Limb (tissue), 2 donors: ENCODE data around the gene ZNF609.

Experiments
- DNase-seq, 2 donors: peaks; one replicate each; pipeline ENCODE4 v3.0.0-alpha.2; 2016; ENCODE audit errors: extremely low spot score in 2 of 2

ZNF609 gene

DNA sequence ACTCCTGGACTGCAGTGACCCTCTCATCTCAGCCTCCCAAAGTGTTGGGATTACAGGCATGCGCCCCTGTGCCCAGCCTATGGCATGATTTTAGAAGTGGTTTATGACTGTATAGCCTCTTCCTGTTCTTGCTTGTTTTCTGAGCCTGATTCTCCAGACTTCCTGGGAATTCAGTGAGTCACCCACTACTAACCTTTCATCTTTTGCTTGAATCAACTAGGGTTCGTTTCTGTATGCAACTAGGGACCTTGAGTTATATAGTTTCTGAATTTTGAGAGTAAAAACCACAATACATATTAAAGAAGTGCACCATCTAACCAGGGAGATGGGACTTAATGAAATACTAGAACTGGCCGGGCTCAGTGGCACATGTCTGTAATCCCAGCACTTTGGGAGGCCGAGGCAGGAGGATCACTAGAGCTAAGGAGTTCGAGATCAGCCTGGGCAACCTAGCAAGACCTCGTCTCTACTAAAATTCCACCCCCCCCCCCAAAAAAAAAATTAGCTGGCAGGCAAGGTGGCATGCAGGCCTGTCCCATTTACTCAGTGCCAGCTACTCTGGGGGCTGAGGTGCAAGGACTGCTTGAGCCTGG lies 76.0 kb downstream of the ZNF609 start:
- no peak for DNase-seq

DNA sequence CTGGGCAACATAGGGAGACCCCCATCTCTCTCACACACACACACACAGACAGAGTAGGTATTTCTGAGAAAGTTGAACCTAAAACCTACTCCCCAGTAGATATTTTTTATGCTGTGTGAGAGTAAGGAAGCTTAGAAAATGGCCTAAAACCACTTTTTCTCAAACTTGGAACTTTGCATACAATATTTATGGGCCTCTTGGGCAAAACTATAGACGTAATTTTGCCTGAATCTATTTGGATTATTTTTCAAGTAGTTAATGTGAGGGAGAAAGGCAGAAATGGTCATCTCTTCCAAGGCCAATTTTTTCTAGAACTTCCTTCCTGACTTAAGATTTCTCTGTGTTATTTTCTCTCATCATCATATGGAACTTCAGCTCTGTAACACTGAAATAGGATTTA lies 81.7 kb downstream of the ZNF609 start:
- DNase-seq = no peak

DNA sequence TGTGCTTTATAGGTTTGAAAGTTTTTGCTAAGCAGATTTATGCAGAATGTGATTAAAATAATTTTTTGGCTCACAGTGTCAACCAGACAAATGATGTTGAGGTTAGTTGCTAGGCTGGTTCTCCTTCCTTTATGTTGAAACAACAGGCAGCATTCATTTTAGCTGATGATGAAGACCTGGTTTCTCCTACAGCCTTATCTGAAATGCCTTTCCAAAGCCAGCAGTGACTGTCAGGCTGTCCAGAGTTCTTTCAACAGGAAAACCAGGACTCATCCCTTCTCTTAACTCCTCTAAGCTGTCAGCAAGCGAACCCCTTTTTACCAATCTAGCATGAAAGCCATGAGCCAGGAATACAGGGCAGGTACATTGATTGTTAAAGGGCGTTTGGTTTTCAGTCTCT lies 84.1 kb downstream of the ZNF609 start:
- no peak for DNase-seq

DNA sequence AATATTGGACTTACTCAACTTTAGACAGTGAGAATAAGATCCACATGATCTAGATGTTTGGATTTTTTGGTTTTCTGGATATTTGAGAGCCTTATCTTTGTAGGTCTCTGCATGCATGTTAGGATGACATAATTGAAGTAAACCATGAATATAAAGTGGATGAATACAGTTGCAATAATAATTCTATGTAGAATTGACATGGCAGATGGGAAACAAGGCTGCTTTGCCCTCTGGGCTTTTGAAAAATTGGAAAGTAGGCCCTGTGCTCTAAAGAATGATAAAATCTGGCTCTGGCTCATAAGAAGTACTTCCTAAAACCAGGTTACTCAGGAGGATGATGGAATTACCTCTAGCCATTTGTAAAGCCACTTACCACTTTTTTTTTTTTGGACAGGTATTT lies 86.9 kb downstream of the ZNF609 start:
- no peak for DNase-seq

DNA sequence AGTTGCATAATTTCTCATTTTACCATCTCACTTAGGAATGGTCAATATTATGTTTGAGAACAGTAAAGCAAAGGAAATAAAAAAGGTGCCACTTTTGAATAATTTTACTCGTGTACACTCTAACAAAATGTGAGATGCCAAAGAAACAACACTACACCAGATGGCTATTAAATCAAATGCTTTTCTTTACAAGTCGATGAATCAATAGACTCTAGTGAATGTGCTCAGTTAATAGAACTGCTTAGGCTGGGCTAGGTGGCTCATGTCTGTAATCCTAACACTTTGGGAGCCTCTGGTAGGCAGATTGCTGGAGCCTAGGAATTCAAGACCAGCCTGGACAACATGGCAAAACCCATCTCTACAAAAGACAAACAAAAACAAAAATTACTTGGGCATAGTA lies 87.9 kb downstream of the ZNF609 start:
- DNase-seq = no peak

DNA sequence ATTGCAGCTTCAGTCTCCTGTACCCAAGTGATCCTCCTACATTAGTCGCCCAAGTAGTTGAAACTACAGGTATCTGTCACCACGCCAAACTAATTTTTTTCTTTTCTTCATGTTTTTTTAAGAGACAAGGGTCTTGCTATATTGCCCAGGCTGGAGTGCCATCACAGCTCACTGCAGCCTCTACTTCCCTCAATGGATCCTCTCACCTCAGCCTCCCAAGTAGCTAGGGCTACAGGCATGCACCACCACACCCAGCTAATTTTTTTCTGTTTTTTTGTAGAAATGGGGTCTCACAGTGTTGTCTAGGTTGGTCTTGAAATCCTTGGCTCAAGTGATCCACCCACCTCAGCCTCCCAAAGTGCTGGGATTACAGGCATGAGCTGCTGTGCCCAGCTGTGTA lies 89.5 kb downstream of the ZNF609 start:
- DNase-seq = no peak

DNA sequence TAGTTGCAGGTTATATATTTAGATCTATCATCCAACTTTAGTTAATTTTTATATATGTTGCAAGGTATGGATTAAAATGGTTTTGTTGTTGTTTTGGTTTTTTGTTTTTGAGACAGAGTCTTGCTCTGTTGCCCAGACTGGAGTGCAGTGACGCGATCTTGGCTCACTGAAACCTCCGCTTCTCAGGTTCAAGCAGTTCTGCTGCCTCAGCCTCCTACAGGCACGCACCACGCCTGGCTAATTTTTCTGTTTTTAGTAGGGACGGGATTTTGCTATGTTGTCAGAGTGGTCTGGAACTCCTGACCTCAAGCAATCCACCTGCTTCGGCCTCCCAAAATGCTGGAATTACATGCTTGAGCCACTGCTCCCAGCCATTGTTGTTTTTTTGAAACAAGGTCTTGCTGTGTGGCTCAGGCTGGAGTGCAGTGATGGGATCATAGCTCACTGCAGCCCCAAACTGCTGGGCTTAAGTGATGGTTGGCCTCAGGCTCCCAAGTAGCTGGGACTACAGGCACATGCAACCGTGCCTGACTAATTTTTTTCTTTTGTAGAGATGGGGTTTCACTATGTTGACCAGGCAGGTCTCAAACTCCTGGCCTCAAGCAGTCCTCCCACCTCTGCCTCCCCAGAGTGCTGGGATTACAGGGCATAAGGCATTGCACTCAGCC lies 92.0 kb downstream of the ZNF609 start:
- no peak for DNase-seq

DNA sequence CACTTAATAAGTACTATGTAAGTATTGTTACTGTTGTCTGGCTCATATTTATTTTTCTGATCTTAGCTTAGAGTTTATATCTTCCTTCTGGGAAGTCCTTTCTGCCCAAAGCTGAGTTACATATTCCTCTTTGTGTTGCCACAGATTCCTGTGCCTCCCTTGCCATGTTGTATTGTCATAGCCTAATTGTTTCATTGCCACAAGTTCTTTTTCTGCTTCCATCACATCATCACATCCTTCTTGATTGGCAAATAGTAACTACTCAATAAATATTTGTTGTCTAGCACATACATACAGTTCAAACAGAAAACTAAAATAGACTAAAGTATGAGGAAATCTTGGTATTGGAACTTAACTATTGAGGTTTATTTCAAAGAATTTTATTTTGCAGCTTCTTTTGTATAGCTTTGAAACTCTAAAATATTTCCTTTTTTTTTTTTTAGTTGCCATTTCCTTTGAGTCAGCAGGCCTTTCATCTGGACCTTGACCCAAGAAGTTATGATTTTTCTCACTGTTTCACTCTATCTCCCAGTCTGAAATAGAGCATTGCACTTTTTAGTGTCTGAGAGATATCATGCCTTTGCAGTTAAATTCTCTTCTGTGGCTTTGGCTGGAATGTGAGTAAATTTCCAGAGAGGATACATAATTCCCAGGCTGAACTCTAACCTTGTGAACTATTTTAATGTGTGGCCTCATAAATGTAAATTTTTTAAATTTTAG lies 98.2 kb downstream of the ZNF609 start:
- DNase-seq = no peak

DNA sequence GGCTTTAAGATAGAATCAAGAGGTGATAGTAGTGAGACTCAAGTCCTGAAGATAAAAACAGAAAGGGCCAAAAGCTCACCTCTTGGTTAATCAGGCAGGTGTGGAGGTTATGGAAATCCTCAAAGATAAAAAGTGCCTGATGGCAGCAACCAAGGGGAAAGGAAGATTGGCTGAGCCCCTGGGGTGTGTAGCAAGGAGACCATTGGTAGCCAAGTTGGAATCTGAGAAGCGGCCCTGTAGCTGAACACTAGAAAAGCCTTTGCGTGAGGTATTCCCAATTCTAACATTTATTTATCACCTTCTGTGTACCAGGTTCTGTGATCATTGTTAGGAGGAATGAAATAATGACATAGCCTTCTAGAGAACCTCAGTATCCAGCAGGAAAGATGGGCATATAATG lies 98.9 kb downstream of the ZNF609 start:
- no peak for DNase-seq

DNA sequence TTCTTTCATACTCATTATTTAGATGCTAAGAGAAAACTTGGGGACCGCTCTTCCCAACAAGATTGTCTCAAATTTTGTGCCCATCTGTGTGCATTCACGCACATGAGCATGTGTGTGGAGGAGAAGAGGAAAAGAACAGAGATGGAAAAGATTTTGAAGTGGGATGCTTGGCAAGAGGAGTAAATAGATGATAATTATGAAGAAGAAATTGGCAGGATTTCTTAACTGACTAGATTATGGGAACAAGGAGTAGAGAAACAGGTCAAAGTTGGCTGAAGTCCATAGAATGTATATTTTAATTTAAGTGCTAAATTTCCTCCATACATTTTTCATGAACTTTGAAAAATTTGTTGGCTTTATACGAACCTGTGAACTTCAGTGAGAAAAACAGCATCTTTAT lies 100.1 kb downstream of the ZNF609 start:
- no peak for DNase-seq

DNA sequence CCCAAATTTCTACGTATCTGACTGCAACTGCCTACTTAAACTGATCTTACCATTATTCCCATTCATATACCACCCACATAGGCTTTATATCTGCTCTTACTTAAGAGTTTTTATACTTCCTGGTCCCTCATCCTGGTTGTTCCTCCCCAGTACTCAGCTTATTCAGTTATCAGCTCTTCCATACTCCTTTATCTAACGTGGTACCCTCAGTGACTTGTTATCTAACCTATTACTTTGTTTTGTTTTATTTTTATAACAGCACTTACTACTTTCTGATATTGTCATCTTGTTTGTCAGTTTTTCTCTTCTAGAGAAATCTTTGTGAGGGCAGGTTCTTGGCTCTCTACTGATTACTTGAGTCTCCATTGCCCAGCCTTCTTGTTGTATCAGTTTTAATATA lies 100.6 kb downstream of the ZNF609 start:
- no peak for DNase-seq

DNA sequence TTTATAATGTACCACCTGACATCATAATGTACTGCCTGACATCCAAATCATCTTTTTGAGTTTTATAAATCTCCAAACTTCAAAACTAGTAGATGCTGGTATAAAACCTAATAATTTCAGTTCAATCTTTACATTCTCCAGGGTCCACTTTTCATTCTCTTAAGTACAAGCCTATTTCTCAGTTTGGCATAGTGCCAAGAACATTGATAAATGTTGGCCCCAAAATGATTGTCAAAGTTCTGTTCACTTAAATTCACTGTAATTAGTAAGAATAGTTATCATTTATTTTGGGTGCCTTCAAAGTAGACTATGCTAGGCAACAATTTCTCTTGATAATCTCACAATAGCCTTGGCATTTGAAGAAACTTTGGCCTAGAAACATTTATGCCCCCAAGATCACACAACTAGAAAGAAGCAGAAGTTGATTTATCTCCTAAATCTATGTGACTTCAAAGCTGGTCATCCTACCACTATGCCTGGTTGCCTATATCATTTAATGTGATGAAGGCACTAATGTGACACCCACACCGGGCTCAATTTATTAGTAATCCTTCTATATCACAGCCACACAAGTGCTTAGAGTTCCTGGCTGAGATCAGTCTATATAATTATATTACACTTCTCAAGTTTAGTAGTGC lies 101.7 kb downstream of the ZNF609 start:
- DNase-seq = no peak

DNA sequence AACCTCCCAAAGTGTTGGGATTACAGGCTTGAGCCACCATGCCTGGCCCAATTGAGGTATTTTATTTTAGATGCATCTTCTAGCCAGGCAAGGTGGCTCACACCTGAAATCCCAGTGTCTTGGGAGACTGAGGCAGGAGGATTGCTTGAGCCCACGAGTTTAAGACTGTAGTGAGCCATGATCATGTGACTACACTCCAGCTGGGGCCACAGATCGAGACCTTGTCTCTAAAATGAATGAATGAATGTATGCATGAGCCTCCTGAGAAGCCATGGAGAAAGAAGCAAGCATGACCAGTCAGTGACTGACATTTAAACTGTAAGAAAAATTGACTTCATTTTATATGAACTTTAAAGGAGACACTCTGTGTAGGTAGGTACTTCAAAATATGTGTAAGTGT lies 105.7 kb downstream of the ZNF609 start:
- no peak for DNase-seq

DNA sequence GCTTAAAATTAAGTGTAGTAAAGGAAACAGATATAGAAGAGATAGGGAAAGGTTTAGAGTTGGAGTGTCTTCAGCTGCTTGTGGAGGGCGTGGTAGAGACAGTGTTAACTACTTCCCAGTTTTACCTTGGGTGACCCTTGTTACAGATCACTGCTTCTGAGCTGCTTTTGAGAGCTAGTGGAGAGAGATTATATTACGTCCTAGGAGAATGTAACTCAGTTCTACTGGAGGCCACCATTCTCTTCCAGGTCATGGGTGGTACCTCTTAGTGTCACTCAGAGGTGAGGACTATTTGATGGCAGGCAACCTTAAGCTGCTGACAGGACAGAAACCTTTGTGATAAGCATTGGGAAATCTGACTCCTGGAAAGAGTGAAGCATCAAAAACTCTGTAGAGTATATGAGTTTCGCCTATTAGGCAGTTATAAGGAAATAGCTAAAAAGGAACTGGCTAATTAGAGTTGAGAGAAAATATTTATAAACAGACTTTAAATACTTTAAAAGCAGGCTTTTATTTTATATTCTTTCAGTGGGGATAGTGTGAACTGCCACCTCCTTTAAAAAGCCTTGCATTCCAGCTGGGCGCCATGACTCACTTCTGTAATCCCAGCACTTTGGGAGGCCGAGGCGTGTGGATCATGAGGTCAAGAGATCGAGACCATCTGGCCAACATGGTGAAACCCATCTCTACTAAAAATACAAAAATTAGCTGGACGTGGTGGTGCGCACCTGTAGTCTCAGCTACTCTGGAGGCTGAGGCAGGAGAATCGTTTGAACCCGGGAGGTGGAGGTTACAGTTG lies 106.5 kb downstream of the ZNF609 start:
- DNase-seq = no peak

DNA sequence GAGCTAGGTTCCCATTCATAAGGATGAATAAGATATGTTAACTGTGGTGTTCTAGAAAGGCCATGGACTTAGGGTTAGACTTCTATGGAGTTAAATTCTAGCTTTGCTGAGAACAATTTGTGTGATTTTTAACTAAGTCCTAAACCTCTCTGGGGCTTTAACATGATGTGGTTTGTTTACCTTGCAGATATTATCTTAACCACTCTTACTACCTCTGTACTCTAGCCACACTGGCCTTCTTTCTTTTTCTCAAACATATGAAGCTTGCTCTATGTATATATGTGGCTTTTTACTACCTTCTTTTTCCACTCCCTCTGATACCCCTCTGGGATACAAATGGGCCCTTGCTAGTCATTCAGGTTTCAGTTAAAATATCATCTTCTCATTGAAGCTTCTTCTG lies 108.4 kb downstream of the ZNF609 start:
- DNase-seq = no peak

DNA sequence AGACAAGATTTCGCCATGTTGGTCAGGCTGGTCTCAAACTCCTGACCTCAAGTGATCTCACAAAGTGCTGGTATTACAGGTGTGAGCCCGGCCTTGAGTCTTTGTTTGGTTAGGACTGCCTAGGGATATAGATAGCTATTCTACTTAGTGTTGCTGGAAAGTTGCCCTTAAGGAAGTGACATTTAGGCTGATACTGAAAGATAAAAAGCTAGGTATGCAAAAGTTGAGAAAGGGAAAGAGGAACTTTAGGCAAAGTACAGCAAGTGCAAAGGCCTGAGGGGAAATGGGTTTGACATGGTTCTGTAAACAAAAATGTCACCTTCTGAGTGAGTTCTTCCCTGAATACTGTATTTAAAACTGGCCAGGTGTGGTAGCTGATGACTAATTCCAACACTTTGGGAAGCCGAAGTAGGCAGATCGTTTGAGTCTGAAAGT lies 111.5 kb downstream of the ZNF609 start:
- DNase-seq = no peak

DNA sequence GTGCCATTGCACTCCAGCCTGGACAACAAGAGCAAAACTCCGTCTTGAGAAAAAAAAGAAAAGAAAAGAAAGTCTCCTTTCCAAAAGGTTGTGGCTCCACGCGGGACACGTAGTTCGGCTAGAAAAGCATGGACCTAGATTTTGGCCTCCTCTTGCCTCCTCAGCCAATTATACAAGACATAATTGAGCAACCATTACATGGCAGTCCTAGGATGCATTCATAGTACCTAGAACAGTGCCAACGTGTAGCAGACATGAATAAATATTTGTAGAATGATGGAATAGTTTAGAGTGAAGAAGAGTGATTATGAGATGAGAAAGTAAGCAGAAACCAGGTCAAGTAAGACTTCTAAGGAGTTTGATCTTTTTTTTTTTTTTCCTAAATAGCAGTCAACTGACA lies 112.5 kb downstream of the ZNF609 start:
- no peak for DNase-seq

DNA sequence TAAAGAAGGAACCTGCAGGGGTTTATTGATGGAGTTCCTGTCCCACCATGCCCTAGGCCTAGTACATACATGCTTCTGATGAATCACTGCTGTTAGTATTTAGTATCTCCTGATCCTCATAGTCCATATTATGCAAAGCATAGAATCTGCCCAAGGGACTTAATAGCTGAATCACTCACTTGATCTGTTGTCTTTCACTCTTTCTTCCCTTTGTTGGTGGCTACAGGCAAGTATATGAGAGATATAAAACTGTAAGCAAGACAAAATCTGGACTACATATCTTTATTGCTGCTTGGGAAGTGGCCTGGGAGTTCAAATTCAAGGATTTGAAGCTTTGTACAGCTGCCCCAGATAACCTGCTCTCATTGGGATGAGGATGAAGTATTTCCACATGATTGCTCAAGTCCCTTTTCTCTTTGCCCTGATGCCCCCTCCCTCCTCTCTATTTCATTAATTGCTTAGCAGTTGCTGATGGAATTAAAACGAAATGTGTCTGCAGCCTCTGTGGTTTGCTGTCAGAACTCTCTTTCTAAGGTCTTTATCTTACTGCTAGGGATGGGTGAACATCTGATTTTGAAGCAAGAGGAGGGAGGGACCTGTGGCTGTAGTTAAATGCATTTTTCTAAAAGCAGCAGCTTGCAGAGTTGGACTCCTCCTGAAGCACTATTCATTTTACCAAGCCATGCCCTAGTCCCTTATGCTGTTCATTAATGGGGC lies 114.1 kb downstream of the ZNF609 start:
- DNase-seq = no peak

DNA sequence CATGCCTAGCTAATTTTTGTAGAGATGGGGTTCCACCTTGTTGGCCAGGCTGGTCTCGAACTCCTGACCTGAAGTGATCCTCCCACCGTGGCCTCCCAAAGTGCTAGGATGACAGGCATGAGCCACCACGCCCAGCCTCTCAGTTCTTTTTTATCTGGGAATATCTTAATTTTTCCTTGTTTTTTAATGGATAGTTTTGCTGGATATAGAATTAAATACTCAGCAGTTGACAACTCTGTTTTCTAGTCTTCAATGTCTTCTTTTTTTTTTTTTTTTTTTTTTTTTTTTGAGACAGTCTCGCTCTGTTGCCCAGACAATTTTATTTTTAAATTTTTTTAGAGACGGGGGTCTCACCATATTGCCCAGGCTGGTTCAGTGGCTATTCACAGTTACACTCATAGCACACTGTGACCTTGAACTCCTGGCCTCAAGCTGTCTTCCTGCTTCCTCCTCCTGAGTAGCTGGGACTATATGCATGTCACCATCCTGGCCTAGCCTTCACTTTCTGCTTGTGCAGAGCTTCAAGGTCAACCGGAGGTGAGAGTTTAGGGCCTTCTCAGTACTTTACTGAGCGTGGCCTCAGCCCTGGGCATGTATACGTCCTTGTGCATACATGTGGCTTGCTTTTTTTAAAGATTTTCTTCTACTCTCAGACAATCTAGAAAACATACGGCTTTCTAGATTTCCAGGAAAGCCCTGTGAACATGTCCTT lies 120.5 kb downstream of the ZNF609 start:
- no peak for DNase-seq

DNA sequence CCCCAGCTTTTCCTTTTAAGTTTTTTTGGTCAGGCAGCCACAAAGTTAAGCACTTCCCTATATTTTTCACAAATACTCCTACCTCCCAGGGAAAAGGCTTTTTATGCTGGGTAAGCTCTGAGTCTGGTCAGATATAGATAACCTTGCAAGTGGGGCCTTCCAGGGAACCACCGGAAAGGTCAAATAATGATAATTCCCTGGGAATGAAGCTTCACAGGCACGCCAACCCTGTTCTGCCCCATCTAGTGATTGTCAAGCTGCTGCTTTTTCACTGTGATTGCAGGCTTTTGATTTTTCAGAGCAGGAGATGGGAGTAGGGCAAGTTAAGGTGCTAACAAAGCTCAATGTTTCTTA lies 121.0 kb downstream of the ZNF609 start:
- DNase-seq = no peak

DNA sequence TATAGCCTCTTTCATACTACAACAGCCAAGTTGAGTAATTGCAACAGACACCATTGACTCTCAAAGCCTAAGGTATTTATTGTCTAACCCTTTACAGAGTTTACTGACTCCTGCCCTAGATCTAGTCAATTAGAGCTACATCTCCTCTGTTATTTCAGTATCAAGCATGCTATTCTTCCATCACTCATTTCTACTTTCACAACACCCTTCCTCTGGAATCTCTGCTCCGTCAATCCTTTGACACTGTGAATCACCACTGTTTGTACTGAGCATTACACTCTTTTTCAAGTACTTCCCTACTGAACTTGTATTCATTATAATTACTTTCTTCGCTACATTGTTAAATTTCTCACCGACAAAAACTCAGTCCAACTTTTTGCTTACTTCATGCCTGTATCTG lies 121.8 kb downstream of the ZNF609 start:
- no peak for DNase-seq
